Tibial nerve (tissue), 4 donors: ENCODE measurements around the gene HSD11B1.

ENCODE experiments used
- CTCF ChIP-seq, 5 experiments: fragments of 200-600 bp in 3 of 5; fragments of 450-650 bp in 2 of 5; sonication (generic) in 3 of 5; IDR thresholded peaks; one replicate each; pipeline ENCODE4 v1.5.1; 2016 to 2019; ENCODE audit warnings: antibody characterized with exemption in 5 of 5, mild to moderate bottlenecking in 3 of 5, moderate library complexity in 2 of 5
- EP300 ChIP-seq, 2 donors: sonication (generic); formaldehyde crosslinking; IDR thresholded peaks; one replicate each; pipeline ENCODE4 v1.6.1; 2017; ENCODE audit warnings: antibody characterized with exemption in 2 of 2, mild to moderate bottlenecking in 1 of 2
- POLR2A ChIP-seq, 2 donors: fragments of 450-650 bp; IDR thresholded peaks; one replicate each; pipeline ENCODE4 v1.6.1; 2017; ENCODE audit warnings: antibody characterized with exemption in 2 of 2, mild to moderate bottlenecking in 2 of 2, moderate library complexity in 2 of 2

- TF ChIP-seq CTCF (IDR thresholded peaks at IDR 0.05), result no peak
- no peak for TF ChIP-seq POLR2A (IDR thresholded peaks at IDR 0.05)
- no peak for TF ChIP-seq EP300 (IDR thresholded peaks at IDR 0.05)
Measured at GRCh38 chr1:209657140-209657879, 47.3 kb upstream of the HSD11B1 start.
